Right ventricle myocardium inferior (tissue), 1 donor: Measurements from ENCODE around the gene AP5Z1. TPM values are rescaled to one million over a fixed set of nuclear protein-coding genes. Genes with fewer than 3 reads are reported as not detected.

Experiments
- microRNA-seq: library from miRNA; unstranded; fragments of <30 nt; microRNA quantifications from one replicate; pipeline ENCODE4 v1.2.0, GENCODE V29; 2020
- total RNA-seq: library from RNA; stranded (reverse); fragmentation: NEBNext Ultra II Directional; extraction: Animal tissue kit (Norgen Biotek cat#: 25700); gene quantifications from one replicate; pipeline ENCODE4 v1.2.1, GENCODE V29; 2021
- donor health status: DM: no; HTN: yes; CAD: no; lungs with severe emphysema.

AP5Z1 gene
- total RNA-seq, 1 donor from 2014 or later = 14.4 TPM

Small RNAs within 50 kb of the gene (microRNA-seq; reads per million reads assigned to microRNA genes)
- not detected for gene MIR4656

Other genes with a start within 250 kb of the AP5Z1 start
- gene FOXK1, start 93.3 kb upstream of the AP5Z1 start, total RNA-seq = 16.8 TPM
- 0.08 TPM for gene PAPOLB, start 86.4 kb downstream of the AP5Z1 start, total RNA-seq
- gene RADIL, start 108.1 kb downstream of the AP5Z1 start, total RNA-seq = 3.9 TPM
- not detected for gene MMD2, start 183.6 kb downstream of the AP5Z1 start, total RNA-seq